HEK293T (cell line): ENCODE measurements around the gene SORBS2.
A peak's percentile ranks its signal among the peaks of the same experiment; 100 is the strongest.

ENCODE experiments used
- CTCF ChIA-PET: fragments of 350-600 bp; formaldehyde crosslinking; extraction: SDS; loops from one replicate; lab custom pipeline; 2021; ENCODE audit warnings: antibody characterized with exemption, inconsistent platforms; lab: Yijun Ruan, JAX
- POLR2A ChIA-PET: fragments of 350-600 bp; formaldehyde crosslinking; extraction: SDS; loops from one replicate; lab custom pipeline; 2020; ENCODE audit warnings: antibody characterized with exemption, inconsistent platforms; lab: Yijun Ruan, JAX
- DNase-seq: peaks from one replicate; pipeline ENCODE4 v3.0.0; 2012; ENCODE audit warnings: mixed read lengths; ENCODE audit errors: extremely low spot score
- ARNT ChIP-seq: fragments of 450-650 bp; IDR thresholded peaks from 2 replicates; pipeline ENCODE4 v1.6.1; 2017; ENCODE audit warnings: mild to moderate bottlenecking
- BHLHE40 ChIP-seq: fragments of 450-650 bp; IDR thresholded peaks from 2 replicates; pipeline ENCODE4 v1.6.1; 2016; ENCODE audit warnings: mild to moderate bottlenecking, moderate library complexity, borderline replicate concordance
- CTBP1 ChIP-seq: fragments of 450-650 bp; IDR thresholded peaks from 2 replicates; pipeline ENCODE4 v1.6.1; 2016; ENCODE audit warnings: borderline replicate concordance
- ELF4 ChIP-seq: fragments of 450-650 bp; IDR thresholded peaks from 2 replicates; pipeline ENCODE4 v1.6.1; 2017; ENCODE audit warnings: antibody characterized with exemption
- FOXA1 ChIP-seq: fragments of 450-650 bp; IDR thresholded peaks from 2 replicates; pipeline ENCODE4 v1.6.1; 2016; ENCODE audit warnings: mild to moderate bottlenecking
- FOXK2 ChIP-seq: fragments of 450-650 bp; IDR thresholded peaks from 2 replicates; pipeline ENCODE4 v1.6.1; 2016; ENCODE audit warnings: mild to moderate bottlenecking
- FOXM1 ChIP-seq: fragments of 450-650 bp; IDR thresholded peaks from 2 replicates; pipeline ENCODE4 v1.6.1; 2017; ENCODE audit warnings: mild to moderate bottlenecking, borderline replicate concordance
- HDGF ChIP-seq: fragments of 450-650 bp; IDR thresholded peaks from 2 replicates; pipeline ENCODE4 v1.6.1; 2017; ENCODE audit warnings: antibody characterized with exemption, borderline replicate concordance
- L3MBTL2 ChIP-seq: fragments of 450-650 bp; conservative IDR thresholded peaks from 2 replicates; pipeline ENCODE4 v1.6.1; 2016; ENCODE audit warnings: mild to moderate bottlenecking
- LEF1 ChIP-seq: fragments of 450-650 bp; IDR thresholded peaks from 2 replicates; pipeline ENCODE4 v1.6.1; 2017; ENCODE audit warnings: mild to moderate bottlenecking, borderline replicate concordance
- NFRKB ChIP-seq: fragments of 450-650 bp; IDR thresholded peaks from 2 replicates; pipeline ENCODE4 v1.6.1; 2016; ENCODE audit warnings: mild to moderate bottlenecking, moderate library complexity
- SP1 ChIP-seq: fragments of 450-650 bp; IDR thresholded peaks from 2 replicates; pipeline ENCODE4 v1.6.1; 2017
- SUZ12 ChIP-seq: fragments of 450-650 bp; IDR thresholded peaks from 2 replicates; pipeline ENCODE4 v1.6.1; 2016; ENCODE audit warnings: mild to moderate bottlenecking
- TARDBP ChIP-seq: fragments of 450-650 bp; IDR thresholded peaks from 2 replicates; pipeline ENCODE4 v1.6.1; 2016
- ZNF384 ChIP-seq: fragments of 450-650 bp; IDR thresholded peaks from 2 replicates; pipeline ENCODE4 v1.6.1; 2016
- TF ChIP-seq, protein P1 (sequence below): fragments of 450-650 bp; IDR thresholded peaks from 2 replicates; pipeline ENCODE4 v1.6.1; 2016

SORBS2 gene

DNA sequence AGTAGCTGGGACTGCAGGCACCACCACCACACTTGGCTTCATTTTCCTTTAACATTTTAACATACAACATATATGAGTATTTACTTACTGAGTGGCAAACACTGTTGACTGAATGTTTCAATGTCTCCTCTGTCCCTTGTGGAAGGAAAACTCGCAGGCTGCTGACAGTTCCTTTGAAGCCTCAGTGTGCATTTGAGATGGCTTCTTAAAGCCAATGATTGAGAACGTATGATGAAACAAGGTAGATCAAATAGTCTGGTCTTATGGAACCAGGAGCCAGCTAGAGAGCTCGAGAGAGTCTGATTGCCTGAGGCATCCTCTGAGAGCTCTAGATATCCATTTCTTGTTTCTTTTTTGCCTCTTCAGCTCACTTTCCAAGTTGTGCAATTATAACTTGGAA, 233.7 kb downstream of the SORBS2 start:
- no peak for DNase-seq
- ChIA-PET CTCF (interaction anchor here (0.5 to 0.9 kb wide), 3 partner anchors 20 to 393 kb away, joined by 3 to 5 read pairs (median 3); no protein-coding TSS in a partner anchor), POLR2A (interaction anchor here (0.7 to 1.8 kb wide), 3 partner anchors 18 to 182 kb away, joined by 3 to 7 read pairs (median 4); partner anchors contain the start of genes ANKRD37 and PDLIM3)
- TF ChIP-seq SUZ12 (no peak), TARDBP (no peak), ELF4 (no peak), CTBP1 (no peak), BHLHE40 (no peak), HDGF (no peak), NFRKB (no peak), ARNT (no peak), SP1 (no peak), LEF1 (no peak), FOXK2 (no peak), FOXM1 (no peak), ZNF384 (no peak)
- TF ChIP-seq, protein P1, sequence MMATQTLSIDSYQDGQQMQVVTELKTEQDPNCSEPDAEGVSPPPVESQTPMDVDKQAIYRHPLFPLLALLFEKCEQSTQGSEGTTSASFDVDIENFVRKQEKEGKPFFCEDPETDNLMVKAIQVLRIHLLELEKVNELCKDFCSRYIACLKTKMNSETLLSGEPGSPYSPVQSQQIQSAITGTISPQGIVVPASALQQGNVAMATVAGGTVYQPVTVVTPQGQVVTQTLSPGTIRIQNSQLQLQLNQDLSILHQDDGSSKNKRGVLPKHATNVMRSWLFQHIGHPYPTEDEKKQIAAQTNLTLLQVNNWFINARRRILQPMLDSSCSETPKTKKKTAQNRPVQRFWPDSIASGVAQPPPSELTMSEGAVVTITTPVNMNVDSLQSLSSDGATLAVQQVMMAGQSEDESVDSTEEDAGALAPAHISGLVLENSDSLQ, result no peak

DNA sequence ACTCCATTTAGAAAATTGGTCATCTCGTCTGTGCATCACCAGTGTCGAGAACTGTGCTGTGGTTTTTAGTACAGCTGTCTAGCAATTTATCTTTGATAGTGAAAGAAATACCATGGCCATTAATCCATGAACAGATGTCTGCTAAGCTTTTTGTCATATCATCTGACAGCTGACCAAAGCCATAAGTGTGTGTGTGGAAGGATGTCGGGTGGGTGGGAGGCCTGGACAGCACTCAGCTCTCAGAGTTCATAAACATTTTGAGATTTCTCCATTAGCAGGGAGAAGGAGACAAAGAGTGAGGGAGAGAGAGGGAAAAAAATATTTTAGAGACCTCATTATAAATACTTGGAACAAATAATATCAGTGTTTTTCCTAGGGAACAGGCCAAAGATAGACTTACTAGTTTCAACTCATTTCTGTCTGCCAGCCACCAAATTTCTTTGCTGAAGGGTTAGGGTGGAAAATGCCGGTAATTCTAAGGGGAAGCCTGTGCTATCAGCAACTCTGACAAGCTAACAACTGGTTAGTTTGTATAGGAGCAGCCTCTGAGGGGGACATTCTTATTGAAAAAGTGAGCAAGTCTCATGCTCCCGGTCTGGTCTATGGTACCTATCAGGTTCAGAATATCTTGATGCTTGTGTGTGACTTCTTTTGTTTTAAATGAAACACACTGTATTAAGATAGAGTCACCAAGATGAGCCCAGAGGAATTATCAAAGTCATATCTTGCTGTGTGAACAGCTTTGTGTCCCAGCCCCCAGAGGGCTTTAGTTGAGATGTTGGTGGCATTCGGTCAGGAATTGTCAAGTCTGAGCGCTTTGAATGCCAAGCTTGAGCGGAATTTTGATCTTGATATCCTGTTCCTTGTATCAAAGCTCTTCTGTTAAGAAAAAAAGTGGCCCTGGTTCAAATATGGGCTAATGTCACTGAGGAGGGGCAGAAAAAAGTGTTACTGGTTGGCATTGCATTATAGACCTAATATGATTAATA, 234.7 kb downstream of the SORBS2 start:
- CTCF ChIA-PET, result interaction anchor here (0.5 to 0.9 kb wide), 3 partner anchors 21 to 392 kb away, joined by 3 to 5 read pairs (median 3); no protein-coding TSS in a partner anchor
- DNase-seq, result no peak
- POLR2A ChIA-PET, result no interaction called here
- TF ChIP-seq LEF1, result no peak
- TF ChIP-seq NFRKB, result no peak
- no peak for TF ChIP-seq BHLHE40
- TF ChIP-seq L3MBTL2, result no peak
- TF ChIP-seq ELF4, result no peak

DNA sequence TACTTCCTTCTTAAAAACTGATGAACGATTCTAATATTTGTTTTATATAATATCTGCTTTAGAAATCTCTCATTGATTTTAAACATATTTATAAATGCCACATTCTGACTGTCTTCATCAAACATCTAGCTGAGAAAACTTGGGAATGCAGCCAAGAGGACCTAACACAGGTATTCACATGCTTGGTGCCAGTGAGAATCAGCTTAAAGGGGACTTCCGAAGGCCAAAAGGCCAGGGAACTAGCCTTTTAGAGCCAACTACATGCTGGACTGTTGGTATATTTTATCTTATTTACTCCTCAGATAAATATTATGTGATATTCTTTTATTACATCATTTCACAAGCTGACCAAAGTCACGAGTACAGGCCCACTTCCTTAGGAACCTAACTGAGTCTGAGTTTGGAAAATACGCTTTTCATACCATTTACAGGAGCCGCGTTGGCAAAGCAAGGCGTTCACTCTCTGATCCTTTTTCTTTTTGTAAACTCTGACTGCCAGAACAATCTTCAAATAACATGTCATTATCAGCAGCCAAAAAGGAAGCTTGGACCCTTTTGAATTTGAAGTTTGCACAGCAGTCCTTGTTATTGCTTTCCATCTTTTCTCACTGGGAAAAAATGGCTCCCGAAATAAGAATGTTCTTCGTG, 235.6 kb downstream of the SORBS2 start:
- CTCF ChIA-PET, result interaction anchor here (0.6 to 0.7 kb wide), 2 partner anchors 9 to 22 kb away, joined by 3 to 4 read pairs; no protein-coding TSS in a partner anchor
- TF ChIP-seq ZNF384, result no peak
- TF ChIP-seq TARDBP, result no peak
- no peak for TF ChIP-seq HDGF
- TF ChIP-seq FOXM1, result no peak
- no peak for TF ChIP-seq SP1
- TF ChIP-seq NFRKB, result no peak
- TF ChIP-seq CTBP1, result no peak
- no peak for TF ChIP-seq FOXA1
- no peak for TF ChIP-seq L3MBTL2
- no peak for TF ChIP-seq BHLHE40
- TF ChIP-seq ARNT, result no peak
- TF ChIP-seq, protein P1, result no peak
- TF ChIP-seq ELF4, result no peak
- no peak for TF ChIP-seq LEF1
- no peak for TF ChIP-seq SUZ12
- no peak for TF ChIP-seq FOXK2
- POLR2A ChIA-PET, result no interaction called here
- no peak for DNase-seq

DNA sequence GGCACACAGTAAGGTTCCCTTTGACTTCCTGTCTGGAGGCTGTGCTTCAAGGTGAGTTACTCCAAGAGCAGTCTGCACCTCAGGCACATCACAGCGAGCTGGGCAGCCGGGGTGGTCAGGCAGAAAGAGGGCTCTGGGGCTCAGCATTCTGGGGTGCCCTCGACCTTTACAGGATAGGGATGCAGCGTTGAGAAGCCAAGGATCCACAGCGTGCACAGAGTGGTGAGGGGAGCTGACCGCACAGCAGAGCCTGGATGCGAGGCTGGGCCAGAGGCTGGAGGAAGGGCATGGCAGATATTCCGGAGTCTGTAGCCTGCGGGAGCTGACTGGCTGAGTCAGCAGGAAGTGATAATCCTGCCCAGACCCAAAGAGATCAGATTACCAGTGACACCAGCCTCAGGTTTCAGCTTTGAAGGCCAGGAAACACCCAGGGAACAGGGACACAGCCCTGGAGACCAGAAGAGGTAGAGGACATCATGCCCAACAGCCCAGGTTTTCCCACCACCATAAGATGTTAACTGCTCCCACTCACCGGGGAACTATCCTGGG, 238.3 kb downstream of the SORBS2 start:
- CTCF ChIA-PET, result interaction anchor here (0.5 to 2.5 kb wide), 4 partner anchors 9 to 102 kb away, joined by 3 to 8 read pairs (median 4); no protein-coding TSS in a partner anchor
- DNase-seq, result peak; percentile 61
- TF ChIP-seq ELF4 (no peak), HDGF (no peak), ZNF384 (no peak), SP1 (no peak), ARNT (no peak), FOXM1 (no peak), TARDBP (no peak), NFRKB (no peak), FOXA1 (no peak), FOXK2 (no peak), SUZ12 (no peak), CTBP1 (no peak), L3MBTL2 (no peak), LEF1 (no peak), BHLHE40 (no peak)
- TF ChIP-seq, protein P1, result no peak
- POLR2A ChIA-PET, result interaction anchor here (0.6 to 2.0 kb wide), 11 partner anchors 9 to 372 kb away, joined by 3 to 11 read pairs (median 4); partner anchors contain the start of gene PDLIM3

DNA sequence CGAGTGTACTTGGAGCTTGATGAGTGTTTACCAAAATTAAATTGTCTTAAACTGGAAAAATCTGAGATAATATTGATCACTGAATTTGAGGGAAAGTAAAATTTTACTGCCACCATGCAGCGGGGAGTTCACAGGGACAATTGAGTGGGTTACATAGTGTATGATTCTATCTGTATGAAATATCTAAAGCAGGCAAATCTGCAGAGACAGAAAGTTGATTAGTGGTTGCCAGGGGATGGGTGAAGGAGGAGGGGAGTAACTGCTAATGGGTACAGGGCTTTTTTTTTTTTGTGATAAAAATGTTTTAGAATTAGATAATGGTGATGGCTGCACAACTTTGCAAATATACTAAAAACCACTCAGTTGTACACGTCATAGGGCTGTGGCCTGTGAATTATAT, 241.3 kb downstream of the SORBS2 start:
- ChIA-PET POLR2A (no interaction called here), CTCF (interaction anchor here (0.8 kb wide), 1 partner anchor 28 kb away, joined by 3 read pairs; no protein-coding TSS in a partner anchor)
- TF ChIP-seq, protein P1, result no peak
- no peak for TF ChIP-seq NFRKB

More for the DNA sequence above, 241.3 kb downstream of the SORBS2 start:
- no peak for DNase-seq
